Upper lobe of right lung (tissue), 1 donor: ENCODE measurements around the gene FCHSD2. TPM values are rescaled to one million over a fixed set of nuclear protein-coding genes. Genes with fewer than 3 reads are reported as not detected.
"Not testable (repeated sequence)": the region's sequence is repeated elsewhere in the genome, so short reads cannot be mapped to it uniquely, and the experiment has no call there.

ENCODE experiments used
- ATAC-seq: fragments of 200-7000 bp; cut with Tn5 transposase; one replicate; pipeline ENCODE4 v1.9.1; 2020; ENCODE audit warnings: mild to moderate bottlenecking, moderate library complexity
- DNase-seq: peaks from one replicate; pipeline ENCODE4 v3.0.0-alpha.2; 2020
- H3K27ac ChIP-seq: fragments of 200-600 bp; one replicate; pipeline ENCODE4 v1.8.0; 2022
- H3K27me3 ChIP-seq: fragments of 200-600 bp; one replicate; pipeline ENCODE4 v1.8.0; 2022; ENCODE audit warnings: mild to moderate bottlenecking
- H3K36me3 ChIP-seq: fragments of 200-600 bp; one replicate; pipeline ENCODE4 v1.8.0; 2022
- H3K4me1 ChIP-seq: fragments of 200-600 bp; one replicate; pipeline ENCODE4 v1.8.0; 2022
- H3K4me3 ChIP-seq: fragments of 200-600 bp; one replicate; pipeline ENCODE4 v1.8.0; 2022; ENCODE audit warnings: mild to moderate bottlenecking
- H3K9me3 ChIP-seq: fragments of 200-600 bp; one replicate; pipeline ENCODE4 v1.8.0; 2022
- intact Hi-C: fragments of 100-400 bp; cut with DNase I; formaldehyde crosslinking; loops from one replicate; pipeline ENCODE4 v1.11.0; 2022
- total RNA-seq: library from RNA; stranded (reverse); fragmentation: NEBNext Ultra II Directional; extraction: Animal tissue kit (Norgen Biotek cat#: 25700); gene quantifications from one replicate; pipeline ENCODE4 v1.2.1, GENCODE V29; 2021
- TF ChIP-seq, protein P1 (sequence below): fragments of 200-600 bp; IDR thresholded peaks from one replicate; pipeline ENCODE4 v1.8.0; 2022; ENCODE audit warnings: antibody characterized with exemption
- donor health status: DM: no; HTN: yes; CAD: no; lungs with severe emphysema.

FCHSD2 gene
- total RNA-seq, 1 donor from 2014 or later, result 71.2 TPM

- Histone ChIP-seq H3K27ac (no peak overlapping the region), H3K9me3 (no peaks in the 10 kb centered on the region), H3K27me3 (no peaks in the 10 kb centered on the region), H3K36me3 (peaks cover 13% of the 10 kb centered on the region), H3K4me1 (no peaks in the 10 kb centered on the region), H3K4me3 (no peak overlapping the region)
- intact Hi-C loops, result no loop called here
- TF ChIP-seq, protein P1, sequence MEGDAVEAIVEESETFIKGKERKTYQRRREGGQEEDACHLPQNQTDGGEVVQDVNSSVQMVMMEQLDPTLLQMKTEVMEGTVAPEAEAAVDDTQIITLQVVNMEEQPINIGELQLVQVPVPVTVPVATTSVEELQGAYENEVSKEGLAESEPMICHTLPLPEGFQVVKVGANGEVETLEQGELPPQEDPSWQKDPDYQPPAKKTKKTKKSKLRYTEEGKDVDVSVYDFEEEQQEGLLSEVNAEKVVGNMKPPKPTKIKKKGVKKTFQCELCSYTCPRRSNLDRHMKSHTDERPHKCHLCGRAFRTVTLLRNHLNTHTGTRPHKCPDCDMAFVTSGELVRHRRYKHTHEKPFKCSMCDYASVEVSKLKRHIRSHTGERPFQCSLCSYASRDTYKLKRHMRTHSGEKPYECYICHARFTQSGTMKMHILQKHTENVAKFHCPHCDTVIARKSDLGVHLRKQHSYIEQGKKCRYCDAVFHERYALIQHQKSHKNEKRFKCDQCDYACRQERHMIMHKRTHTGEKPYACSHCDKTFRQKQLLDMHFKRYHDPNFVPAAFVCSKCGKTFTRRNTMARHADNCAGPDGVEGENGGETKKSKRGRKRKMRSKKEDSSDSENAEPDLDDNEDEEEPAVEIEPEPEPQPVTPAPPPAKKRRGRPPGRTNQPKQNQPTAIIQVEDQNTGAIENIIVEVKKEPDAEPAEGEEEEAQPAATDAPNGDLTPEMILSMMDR, result no peak
- no peak for DNase-seq
- no peak for ATAC-seq
Observed at GRCh38 chr11:72863916-72864315, 278.2 kb downstream of the FCHSD2 start.

DNA sequence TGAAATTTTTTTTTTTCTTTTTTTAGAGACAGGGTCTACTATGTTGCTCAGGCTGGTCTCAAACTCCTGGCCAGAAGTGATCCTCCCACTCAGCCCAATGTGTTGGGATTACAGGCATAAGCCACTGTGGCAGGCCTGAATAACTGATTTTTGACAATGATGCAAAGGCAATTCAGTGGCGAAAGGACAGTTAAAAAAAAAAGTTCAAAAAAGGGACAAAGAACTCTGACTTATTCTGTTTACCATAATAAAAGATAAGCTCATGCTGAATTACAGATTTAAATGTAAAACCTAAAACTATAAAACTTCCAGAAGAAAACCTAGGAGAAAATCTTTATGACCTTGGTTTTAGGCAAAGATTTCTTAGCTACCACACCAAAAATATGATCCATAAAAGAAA, 279.0 kb downstream of the FCHSD2 start:
- Histone ChIP-seq H3K27ac (no peak overlapping the region), H3K4me3 (no peak overlapping the region), H3K4me1 (no peaks in the 10 kb centered on the region), H3K9me3 (no peaks in the 10 kb centered on the region), H3K36me3 (peaks cover 13% of the 10 kb centered on the region), H3K27me3 (no peaks in the 10 kb centered on the region)
- ATAC-seq (no peak), DNase-seq (no peak)
- TF ChIP-seq, protein P1, result no peak
- intact Hi-C loops, result no loop called here

- ATAC-seq (no peak), DNase-seq (no peak)
- Histone ChIP-seq H3K4me3 (no peak overlapping the region), H3K9me3 (no peaks in the 10 kb centered on the region), H3K36me3 (peaks cover 3% of the 10 kb centered on the region), H3K27me3 (no peaks in the 10 kb centered on the region), H3K27ac (no peak overlapping the region), H3K4me1 (peaks cover 17% of the 10 kb centered on the region)
- TF ChIP-seq, protein P1, result no peak
- intact Hi-C loops, result no loop called here
Observed at GRCh38 chr11:72860592-72860991, 281.5 kb downstream of the FCHSD2 start.

GRCh38 chr11:72860010-72860409, 282.1 kb downstream of the FCHSD2 start:
- Histone ChIP-seq H3K27me3 (no peaks in the 10 kb centered on the region), H3K9me3 (no peaks in the 10 kb centered on the region), H3K4me1 (peaks cover 17% of the 10 kb centered on the region), H3K27ac (no peak overlapping the region), H3K36me3 (peaks cover 3% of the 10 kb centered on the region), H3K4me3 (no peak overlapping the region)
- TF ChIP-seq, protein P1, result no peak
- DNase-seq (no peak), ATAC-seq (no peak)
- intact Hi-C loops, result no loop called here

DNA sequence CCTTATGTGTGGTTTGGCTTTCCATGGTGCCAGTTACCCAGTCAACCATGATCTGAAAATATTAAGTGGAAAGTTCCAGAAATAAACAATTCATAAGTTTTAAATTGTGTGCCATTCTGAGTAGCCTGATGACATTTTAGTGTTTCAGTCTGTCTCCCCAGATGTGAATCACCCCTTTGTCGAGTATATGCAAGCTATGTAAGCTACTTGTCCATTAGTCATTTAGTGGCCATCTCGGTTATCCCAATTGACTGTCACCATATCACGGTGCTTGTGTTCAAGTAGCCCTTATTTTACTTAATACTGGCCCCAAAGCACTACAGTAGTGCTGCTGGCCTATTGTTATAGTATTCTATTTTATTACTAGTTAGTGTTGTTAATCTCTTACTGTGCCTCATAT, 283.0 kb downstream of the FCHSD2 start:
- no peak for DNase-seq
- no peak overlapping the region for H3K27ac ChIP-seq
- intact Hi-C loops, result no loop called here
- H3K4me1 ChIP-seq, result peaks cover 17% of the 10 kb centered on the region
- ATAC-seq, result no peak
- peaks cover 3% of the 10 kb centered on the region for H3K36me3 ChIP-seq
- H3K9me3 ChIP-seq, result no peaks in the 10 kb centered on the region
- no peak overlapping the region for H3K4me3 ChIP-seq
- TF ChIP-seq, protein P1, result no peak
- no peaks in the 10 kb centered on the region for H3K27me3 ChIP-seq

DNA sequence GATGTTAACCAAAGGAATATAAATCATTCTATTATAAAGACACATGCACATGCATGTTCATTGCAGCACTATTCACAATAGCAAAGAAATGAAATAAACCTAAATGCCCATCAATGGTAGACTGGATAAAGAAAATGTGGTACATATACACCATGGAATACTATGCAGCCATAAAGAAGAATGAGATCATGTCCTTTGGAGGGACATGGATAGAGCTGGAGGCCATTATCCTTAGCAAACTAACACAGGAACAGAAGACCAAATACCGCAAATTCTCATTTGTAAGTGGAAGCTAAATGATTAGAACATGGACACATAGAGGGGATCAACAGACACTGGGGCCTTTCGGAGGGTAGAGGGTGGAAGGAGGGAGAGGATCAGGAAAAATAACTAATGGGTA, 283.9 kb downstream of the FCHSD2 start:
- H3K27ac ChIP-seq, DNase-seq, H3K36me3 ChIP-seq, H3K4me3 ChIP-seq, intact Hi-C loops, ATAC-seq, H3K9me3 ChIP-seq, H3K27me3 ChIP-seq: not testable (repeated sequence)
- H3K4me1 ChIP-seq, result peaks cover 17% of the 10 kb centered on the region
